Liver (tissue), 9 donors: ENCODE data around the gene HPCAL1. TPM values are rescaled to one million over a fixed set of nuclear protein-coding genes. Genes with fewer than 3 reads are reported as not detected.

ENCODE experiments used
- DNase-seq: peaks from one replicate; pipeline ENCODE4 v3.0.0-alpha.2; 2017; ENCODE audit warnings: low spot score
- H3K27ac ChIP-seq, 2 donors: one replicate each; pipeline ENCODE4 v1.7.0; 2013; ENCODE audit warnings: inconsistent platforms in 2 of 2, low read length in 2 of 2, control low read depth in 1 of 2, low read depth in 1 of 2, mild to moderate bottlenecking in 1 of 2
- H3K27me3 ChIP-seq, 4 donors: one replicate each; pipeline versions ENCODE4 v1.6.1 to v1.7.0; 2013; ENCODE audit warnings: low read length in 3 of 4, inconsistent platforms in 1 of 4, mild to moderate bottlenecking in 1 of 4, moderate library complexity in 1 of 4; ENCODE audit not compliant: control insufficient read depth in 4 of 4, insufficient read depth in 4 of 4
- H3K36me3 ChIP-seq, 4 donors: one replicate each; pipeline versions ENCODE4 v1.6.1 to v1.7.0; 2013; ENCODE audit warnings: low read length in 3 of 4, mild to moderate bottlenecking in 3 of 4, low read depth in 1 of 4, moderate library complexity in 1 of 4; ENCODE audit not compliant: control insufficient read depth in 4 of 4, insufficient read depth in 3 of 4
- H3K4me1 ChIP-seq, 4 donors: one replicate each; pipeline versions ENCODE4 v1.6.1 to v1.7.0; 2013; ENCODE audit warnings: low read length in 3 of 4, mild to moderate bottlenecking in 3 of 4, moderate library complexity in 1 of 4; ENCODE audit not compliant: control insufficient read depth in 4 of 4, insufficient read depth in 4 of 4
- H3K4me3 ChIP-seq, 3 donors: one replicate each; pipeline versions ENCODE4 v1.6.1 to v1.7.0; 2013; ENCODE audit warnings: low read length in 3 of 3, control low read depth in 1 of 3, low read depth in 1 of 3, mild to moderate bottlenecking in 1 of 3
- H3K9ac ChIP-seq, 2 donors: one replicate each; pipeline ENCODE4 v1.7.0; 2013; ENCODE audit warnings: low read length in 2 of 2, mild to moderate bottlenecking in 2 of 2, moderate library complexity in 2 of 2, control low read depth in 1 of 2, low read depth in 1 of 2
- H3K9me3 ChIP-seq, 4 donors: one replicate each; pipeline versions ENCODE4 v1.6.1 to v1.7.0; 2013; ENCODE audit warnings: low read length in 3 of 4; ENCODE audit not compliant: control insufficient read depth in 4 of 4
- EGR1 ChIP-seq, 2 donors: IDR thresholded peaks; 2 replicates each; pipeline ENCODE4 v1.6.1; 2016 to 2018; ENCODE audit warnings: antibody characterized with exemption in 2 of 2, low read depth in 2 of 2
- FOXA1 ChIP-seq: IDR thresholded peaks from 2 replicates; pipeline ENCODE4 v1.6.1; 2016; ENCODE audit warnings: antibody characterized with exemption
- FOXA2 ChIP-seq: IDR thresholded peaks from 2 replicates; pipeline ENCODE4 v1.6.1; 2016; ENCODE audit warnings: antibody characterized with exemption
- GABPA ChIP-seq, 2 donors: IDR thresholded peaks in 1 of 2; conservative IDR thresholded peaks in 1 of 2; 2 replicates each; pipeline ENCODE4 v1.6.1; 2016; ENCODE audit warnings: antibody characterized with exemption in 2 of 2, mild to moderate bottlenecking in 1 of 2, moderate library complexity in 1 of 2
- HNF4A ChIP-seq, 2 donors: conservative IDR thresholded peaks; 2 replicates each; pipeline ENCODE4 v1.6.1; 2016; ENCODE audit warnings: antibody characterized with exemption in 2 of 2, mild to moderate bottlenecking in 2 of 2
- HNF4G ChIP-seq: IDR thresholded peaks from 2 replicates; pipeline ENCODE4 v1.6.1; 2016; ENCODE audit warnings: antibody characterized with exemption
- JUND ChIP-seq, 2 donors: IDR thresholded peaks; 2 replicates each; pipeline ENCODE4 v1.6.1; 2016; ENCODE audit warnings: antibody characterized with exemption in 2 of 2
- NR2F2 ChIP-seq: IDR thresholded peaks from 2 replicates; pipeline ENCODE4 v1.6.1; 2016; ENCODE audit warnings: antibody characterized with exemption
- RAD21 ChIP-seq, 2 donors: IDR thresholded peaks; 2 replicates each; pipeline ENCODE4 v1.6.1; 2016; ENCODE audit warnings: antibody characterized with exemption in 2 of 2, mild to moderate bottlenecking in 2 of 2
- RXRA ChIP-seq, 2 donors: IDR thresholded peaks; 2 replicates each; pipeline ENCODE4 v1.6.1; 2017 to 2018; ENCODE audit warnings: antibody characterized with exemption in 2 of 2, mild to moderate bottlenecking in 1 of 2
- SP1 ChIP-seq: IDR thresholded peaks from 2 replicates; pipeline ENCODE4 v1.6.1; 2018; ENCODE audit warnings: antibody characterized with exemption, mild to moderate bottlenecking
- TAF1 ChIP-seq: conservative IDR thresholded peaks from 2 replicates; pipeline ENCODE4 v1.6.1; 2016; ENCODE audit warnings: antibody characterized with exemption, mild to moderate bottlenecking
- YY1 ChIP-seq: IDR thresholded peaks from 2 replicates; pipeline ENCODE4 v1.6.1; 2016; ENCODE audit warnings: antibody characterized with exemption, mild to moderate bottlenecking
- WGBS: extraction: QIAGEN DNeasy Blood & Tissue Kit; methylation state at CpG from one replicate; pipeline ENCODE4 v1.1.7; 2013; 5-methylcytosine and 5-hydroxymethylcytosine counted together
- polyA plus RNA-seq, 2 donors: library from polyadenylated mRNA; stranded (reverse) in 1 of 2; unstranded in 1 of 2; fragments of 200-250 nt in 1 of 2; fragments of >200 nt in 1 of 2; fragmentation: Nextera tagmentation in 1 of 2; extraction: Ambion mirVana in 1 of 2; gene quantifications; one replicate each; pipeline versions ENCODE4 v1.2.1 to v1.2.3, GENCODE V29; 2013 to 2015
- total RNA-seq, 2 donors: library from RNA; depleted of rRNA; stranded (reverse); fragments of >200 nt; gene quantifications; one replicate each; pipeline ENCODE4 v1.2.3, GENCODE V29; 2014
- TF ChIP-seq, protein P1 (sequence below): IDR thresholded peaks from 2 replicates; pipeline ENCODE4 v1.6.1; 2016; ENCODE audit warnings: antibody characterized with exemption
- TF ChIP-seq, protein P2 (sequence below): IDR thresholded peaks from 2 replicates; pipeline ENCODE4 v1.6.1; 2016; ENCODE audit warnings: antibody characterized with exemption
- TF ChIP-seq, protein P3 (sequence below): IDR thresholded peaks from 2 replicates; pipeline ENCODE4 v1.6.1; 2016; ENCODE audit warnings: antibody characterized with exemption, mild to moderate bottlenecking
- TF ChIP-seq, protein P4 (sequence below): fragments of 150-350 bp; IDR thresholded peaks from 2 replicates; pipeline ENCODE4 v1.5.1; 2017; ENCODE audit warnings: improper control_type of control experiment, low read depth, low read length; ENCODE audit not compliant: missing input control
- TF ChIP-seq, protein P5 (sequence below): IDR thresholded peaks from 2 replicates; pipeline ENCODE4 v1.6.1; 2016; ENCODE audit warnings: antibody characterized with exemption
- donor health status: healthy.
- donor health status: healthy.
- donor health status: healthy.
- donor health status: healthy.
- donor health status: healthy.

Gene HPCAL1
- total and polyA plus RNA-seq, 4 donors = 17.3 to 27.9 (median 22.9) TPM

DNA sequence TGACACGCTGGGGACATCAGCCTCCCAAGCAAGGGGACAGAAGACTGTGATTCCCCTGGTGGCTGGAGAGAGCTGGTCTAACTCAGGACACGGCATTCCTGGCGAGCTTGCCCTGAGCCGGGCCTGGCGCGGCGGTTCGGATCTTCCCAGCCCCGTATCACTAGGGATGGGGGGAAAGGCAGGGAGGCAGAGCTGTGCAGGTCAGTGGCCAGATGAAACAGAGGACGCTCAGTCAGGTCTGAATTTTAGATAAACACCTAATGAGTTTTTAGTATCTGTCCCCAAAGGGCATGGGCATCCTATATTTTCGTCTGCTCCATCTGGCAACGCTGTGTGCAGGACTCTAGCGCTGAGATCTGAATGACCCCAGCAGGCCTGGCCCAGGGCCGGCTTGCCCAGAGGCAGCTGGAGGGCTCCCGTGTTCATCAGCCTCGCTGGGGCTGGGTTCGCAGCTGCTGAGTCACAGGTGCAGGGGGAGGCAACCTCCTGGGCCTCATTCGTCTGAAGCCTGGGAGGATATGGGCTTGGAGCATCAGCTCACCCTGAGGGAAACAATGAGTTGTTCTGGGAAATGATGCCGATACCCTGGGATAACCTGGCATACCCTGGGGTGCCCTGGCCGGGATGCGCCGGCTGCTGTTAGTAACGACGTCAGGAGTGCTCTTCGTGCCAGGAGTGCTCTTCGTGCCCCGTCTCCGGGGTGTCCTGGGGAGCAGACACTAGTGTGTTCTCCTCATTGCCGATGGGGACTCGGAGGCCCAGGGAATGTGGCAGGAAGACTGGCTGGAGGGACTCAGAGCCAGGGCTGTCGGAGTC is 48.1 kb upstream of the HPCAL1 start:
- no peaks in the 10 kb centered on the region for H3K36me3 ChIP-seq
- TF ChIP-seq, protein P1, sequence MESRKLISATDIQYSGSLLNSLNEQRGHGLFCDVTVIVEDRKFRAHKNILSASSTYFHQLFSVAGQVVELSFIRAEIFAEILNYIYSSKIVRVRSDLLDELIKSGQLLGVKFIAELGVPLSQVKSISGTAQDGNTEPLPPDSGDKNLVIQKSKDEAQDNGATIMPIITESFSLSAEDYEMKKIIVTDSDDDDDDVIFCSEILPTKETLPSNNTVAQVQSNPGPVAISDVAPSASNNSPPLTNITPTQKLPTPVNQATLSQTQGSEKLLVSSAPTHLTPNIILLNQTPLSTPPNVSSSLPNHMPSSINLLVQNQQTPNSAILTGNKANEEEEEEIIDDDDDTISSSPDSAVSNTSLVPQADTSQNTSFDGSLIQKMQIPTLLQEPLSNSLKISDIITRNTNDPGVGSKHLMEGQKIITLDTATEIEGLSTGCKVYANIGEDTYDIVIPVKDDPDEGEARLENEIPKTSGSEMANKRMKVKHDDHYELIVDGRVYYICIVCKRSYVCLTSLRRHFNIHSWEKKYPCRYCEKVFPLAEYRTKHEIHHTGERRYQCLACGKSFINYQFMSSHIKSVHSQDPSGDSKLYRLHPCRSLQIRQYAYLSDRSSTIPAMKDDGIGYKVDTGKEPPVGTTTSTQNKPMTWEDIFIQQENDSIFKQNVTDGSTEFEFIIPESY = no peak
- TF ChIP-seq YY1 = no peak
- TF ChIP-seq FOXA2 = no peak
- no peak for TF ChIP-seq TAF1
- TF ChIP-seq FOXA1 = no peak
- TF ChIP-seq GABPA (IDR thresholded peaks at IDR 0.05 in 1 of 2, conservative IDR thresholded peaks at IDR 0.05 in 1 of 2) = no peak
- no peak for TF ChIP-seq NR2F2
- TF ChIP-seq, protein P2, sequence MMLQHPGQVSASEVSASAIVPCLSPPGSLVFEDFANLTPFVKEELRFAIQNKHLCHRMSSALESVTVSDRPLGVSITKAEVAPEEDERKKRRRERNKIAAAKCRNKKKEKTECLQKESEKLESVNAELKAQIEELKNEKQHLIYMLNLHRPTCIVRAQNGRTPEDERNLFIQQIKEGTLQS = no peak
- TF ChIP-seq HNF4G = no peak
- TF ChIP-seq RAD21 (IDR thresholded peaks at IDR 0.05) = no peak
- TF ChIP-seq HNF4A (conservative IDR thresholded peaks at IDR 0.05) = no peak
- no peak for TF ChIP-seq RXRA (IDR thresholded peaks at IDR 0.05)
- no peak for TF ChIP-seq SP1
- TF ChIP-seq, protein P3, sequence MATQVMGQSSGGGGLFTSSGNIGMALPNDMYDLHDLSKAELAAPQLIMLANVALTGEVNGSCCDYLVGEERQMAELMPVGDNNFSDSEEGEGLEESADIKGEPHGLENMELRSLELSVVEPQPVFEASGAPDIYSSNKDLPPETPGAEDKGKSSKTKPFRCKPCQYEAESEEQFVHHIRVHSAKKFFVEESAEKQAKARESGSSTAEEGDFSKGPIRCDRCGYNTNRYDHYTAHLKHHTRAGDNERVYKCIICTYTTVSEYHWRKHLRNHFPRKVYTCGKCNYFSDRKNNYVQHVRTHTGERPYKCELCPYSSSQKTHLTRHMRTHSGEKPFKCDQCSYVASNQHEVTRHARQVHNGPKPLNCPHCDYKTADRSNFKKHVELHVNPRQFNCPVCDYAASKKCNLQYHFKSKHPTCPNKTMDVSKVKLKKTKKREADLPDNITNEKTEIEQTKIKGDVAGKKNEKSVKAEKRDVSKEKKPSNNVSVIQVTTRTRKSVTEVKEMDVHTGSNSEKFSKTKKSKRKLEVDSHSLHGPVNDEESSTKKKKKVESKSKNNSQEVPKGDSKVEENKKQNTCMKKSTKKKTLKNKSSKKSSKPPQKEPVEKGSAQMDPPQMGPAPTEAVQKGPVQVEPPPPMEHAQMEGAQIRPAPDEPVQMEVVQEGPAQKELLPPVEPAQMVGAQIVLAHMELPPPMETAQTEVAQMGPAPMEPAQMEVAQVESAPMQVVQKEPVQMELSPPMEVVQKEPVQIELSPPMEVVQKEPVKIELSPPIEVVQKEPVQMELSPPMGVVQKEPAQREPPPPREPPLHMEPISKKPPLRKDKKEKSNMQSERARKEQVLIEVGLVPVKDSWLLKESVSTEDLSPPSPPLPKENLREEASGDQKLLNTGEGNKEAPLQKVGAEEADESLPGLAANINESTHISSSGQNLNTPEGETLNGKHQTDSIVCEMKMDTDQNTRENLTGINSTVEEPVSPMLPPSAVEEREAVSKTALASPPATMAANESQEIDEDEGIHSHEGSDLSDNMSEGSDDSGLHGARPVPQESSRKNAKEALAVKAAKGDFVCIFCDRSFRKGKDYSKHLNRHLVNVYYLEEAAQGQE = no peak
- TF ChIP-seq, protein P4, sequence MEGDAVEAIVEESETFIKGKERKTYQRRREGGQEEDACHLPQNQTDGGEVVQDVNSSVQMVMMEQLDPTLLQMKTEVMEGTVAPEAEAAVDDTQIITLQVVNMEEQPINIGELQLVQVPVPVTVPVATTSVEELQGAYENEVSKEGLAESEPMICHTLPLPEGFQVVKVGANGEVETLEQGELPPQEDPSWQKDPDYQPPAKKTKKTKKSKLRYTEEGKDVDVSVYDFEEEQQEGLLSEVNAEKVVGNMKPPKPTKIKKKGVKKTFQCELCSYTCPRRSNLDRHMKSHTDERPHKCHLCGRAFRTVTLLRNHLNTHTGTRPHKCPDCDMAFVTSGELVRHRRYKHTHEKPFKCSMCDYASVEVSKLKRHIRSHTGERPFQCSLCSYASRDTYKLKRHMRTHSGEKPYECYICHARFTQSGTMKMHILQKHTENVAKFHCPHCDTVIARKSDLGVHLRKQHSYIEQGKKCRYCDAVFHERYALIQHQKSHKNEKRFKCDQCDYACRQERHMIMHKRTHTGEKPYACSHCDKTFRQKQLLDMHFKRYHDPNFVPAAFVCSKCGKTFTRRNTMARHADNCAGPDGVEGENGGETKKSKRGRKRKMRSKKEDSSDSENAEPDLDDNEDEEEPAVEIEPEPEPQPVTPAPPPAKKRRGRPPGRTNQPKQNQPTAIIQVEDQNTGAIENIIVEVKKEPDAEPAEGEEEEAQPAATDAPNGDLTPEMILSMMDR = no peak
- TF ChIP-seq, protein P5, sequence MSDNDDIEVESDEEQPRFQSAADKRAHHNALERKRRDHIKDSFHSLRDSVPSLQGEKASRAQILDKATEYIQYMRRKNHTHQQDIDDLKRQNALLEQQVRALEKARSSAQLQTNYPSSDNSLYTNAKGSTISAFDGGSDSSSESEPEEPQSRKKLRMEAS = no peak
- no peak for TF ChIP-seq JUND (IDR thresholded peaks at IDR 0.05)
- no peak for TF ChIP-seq EGR1 (IDR thresholded peaks at IDR 0.05; ENCODE audit: low read depth in 2 of 2)

More for the DNA sequence above, 48.1 kb upstream of the HPCAL1 start:
- Histone ChIP-seq H3K4me1 (peaks cover 0 to 1% (median 0%) of the 10 kb centered on the region in 4 donors), H3K9ac (no peak overlapping the region), H3K27me3 (no peaks in the 10 kb centered on the region), H3K9me3 (peaks cover 0 to 4% (median 0%) of the 10 kb centered on the region in 4 donors), H3K4me3 (no peak overlapping the region), H3K27ac (no peak overlapping the region)
- DNase-seq = no peak
- WGBS = 91% methylated on average over 31 of the region's 31 CpGs
